GM12873 (cell line): ENCODE measurements around the gene OIP5.

ENCODE experiments used
- CTCF ChIP-seq: IDR thresholded peaks from 2 replicates; pipeline ENCODE4 v1.5.1; 2012; ENCODE audit warnings: low read depth, mild to moderate bottlenecking, moderate library complexity, low read length, control low read depth; ENCODE audit not compliant: insufficient read depth; ENCODE audit errors: missing control alignments

Gene OIP5

GRCh38 chr15:41332194-41333025, at the start of gene OIP5, which contains the start of gene NUSAP1:
OIP5 (minus strand) TSS chr15:41332591; CDS start chr15:41332561, 30 bp downstream.
NUSAP1 (plus strand) TSS chr15:41332881; CDS start chr15:41332958, 77 bp downstream.
- no peak for TF ChIP-seq CTCF

- no peak for TF ChIP-seq CTCF
Measured at GRCh38 chr15:41377978-41378377, 45.6 kb upstream of the OIP5 start.

- TF ChIP-seq CTCF: no peak
Measured at GRCh38 chr15:41367418-41367817, 35.0 kb upstream of the OIP5 start.

- TF ChIP-seq CTCF: no peak
Measured at GRCh38 chr15:41354371-41354770, 22.0 kb upstream of the OIP5 start.

GRCh38 chr15:41350057-41350717, 17.8 kb upstream of the OIP5 start:
- TF ChIP-seq CTCF: no peak

GRCh38 chr15:41347236-41347635, 14.8 kb upstream of the OIP5 start:
- TF ChIP-seq CTCF: no peak

- no peak for TF ChIP-seq CTCF
Measured at GRCh38 chr15:41341519-41341918, 9.1 kb upstream of the OIP5 start.
